ENCODE results near the gene FAM20A. TPM values are rescaled to one million over a fixed set of nuclear protein-coding genes. Genes with fewer than 3 reads are reported as not detected.

The FAM20A gene
- polyA plus RNA-seq, 1 donor from 2014 or later: not detected

DNA sequence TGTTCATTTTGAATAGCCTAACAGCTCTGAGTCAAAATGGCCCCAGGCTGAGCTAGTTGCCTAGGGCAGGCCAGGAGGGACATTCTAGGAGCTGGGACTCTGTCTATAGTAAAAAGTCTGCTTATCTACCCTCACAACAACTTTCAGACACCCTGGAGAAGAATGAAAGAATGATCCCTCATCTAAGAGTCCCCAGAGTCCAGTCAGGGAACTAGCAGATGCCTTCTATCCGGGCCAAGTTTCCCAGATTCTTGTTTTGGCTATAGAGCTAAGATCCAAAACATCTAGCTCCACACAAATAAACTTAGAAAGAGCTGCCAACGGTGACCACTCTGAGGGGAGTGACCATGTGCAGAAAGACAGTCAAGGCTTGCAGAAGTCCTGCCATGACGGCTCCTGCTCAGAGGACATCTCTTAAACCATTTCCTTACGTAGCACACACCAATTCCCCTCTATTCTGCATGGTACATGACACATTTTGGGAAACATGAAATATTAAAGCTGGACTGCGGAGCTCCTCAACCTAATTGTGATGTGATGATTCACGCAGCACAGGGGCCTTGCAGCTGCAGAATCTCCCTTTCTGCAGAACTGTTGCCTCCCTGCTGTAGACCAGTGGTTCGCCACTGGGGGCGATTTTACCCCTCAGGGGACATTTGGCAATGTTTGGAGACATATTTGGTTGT, 24.2 kb downstream of the FAM20A start:
- Histone ChIP-seq H3K36me3 (ENCODE audit: insufficient read depth, low read length) (no peaks in the 10 kb centered on the region), H3K79me2 (replicated peaks; ENCODE audit: insufficient read depth, low read length) (no peaks in the 10 kb centered on the region), H3K27ac (ENCODE audit: low read length) (no peak overlapping the region), H3K4me2 (ENCODE audit: low read length) (no peak overlapping the region), H3K9me3 (ENCODE audit: low read length) (no peaks in the 10 kb centered on the region), H3K27me3 (ENCODE audit: insufficient read depth, low read depth, low read length) (no peaks in the 10 kb centered on the region), H4K20me1 (ENCODE audit: insufficient read depth) (no peaks in the 10 kb centered on the region), H2AFZ (ENCODE audit: low read depth, low read length) (no peak overlapping the region), H3K9me2 (ENCODE audit: insufficient read depth, low read length) (no peaks in the 10 kb centered on the region), H3K9ac (ENCODE audit: low read length) (no peak overlapping the region), H3F3A (ENCODE audit: insufficient read depth, low read length, poor library complexity, severe bottlenecking) (no peaks in the 10 kb centered on the region), H3K4me3 (ENCODE audit: low read length) (no peak overlapping the region)
- TF ChIP-seq POLR2AphosphoS5 (IDR thresholded peaks at IDR 0.05): no peak
- no peak for TF ChIP-seq EZH2 (IDR thresholded peaks at IDR 0.05; ENCODE audit: borderline replicate concordance, insufficient read depth, low read length, poor library complexity, severe bottlenecking)
- TF ChIP-seq, protein P1, sequence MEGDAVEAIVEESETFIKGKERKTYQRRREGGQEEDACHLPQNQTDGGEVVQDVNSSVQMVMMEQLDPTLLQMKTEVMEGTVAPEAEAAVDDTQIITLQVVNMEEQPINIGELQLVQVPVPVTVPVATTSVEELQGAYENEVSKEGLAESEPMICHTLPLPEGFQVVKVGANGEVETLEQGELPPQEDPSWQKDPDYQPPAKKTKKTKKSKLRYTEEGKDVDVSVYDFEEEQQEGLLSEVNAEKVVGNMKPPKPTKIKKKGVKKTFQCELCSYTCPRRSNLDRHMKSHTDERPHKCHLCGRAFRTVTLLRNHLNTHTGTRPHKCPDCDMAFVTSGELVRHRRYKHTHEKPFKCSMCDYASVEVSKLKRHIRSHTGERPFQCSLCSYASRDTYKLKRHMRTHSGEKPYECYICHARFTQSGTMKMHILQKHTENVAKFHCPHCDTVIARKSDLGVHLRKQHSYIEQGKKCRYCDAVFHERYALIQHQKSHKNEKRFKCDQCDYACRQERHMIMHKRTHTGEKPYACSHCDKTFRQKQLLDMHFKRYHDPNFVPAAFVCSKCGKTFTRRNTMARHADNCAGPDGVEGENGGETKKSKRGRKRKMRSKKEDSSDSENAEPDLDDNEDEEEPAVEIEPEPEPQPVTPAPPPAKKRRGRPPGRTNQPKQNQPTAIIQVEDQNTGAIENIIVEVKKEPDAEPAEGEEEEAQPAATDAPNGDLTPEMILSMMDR (IDR thresholded peaks at IDR 0.05; ENCODE audit: poor library complexity, severe bottlenecking): no peak
- no peak for TF ChIP-seq MXI1 (conservative IDR thresholded peaks at IDR 0.05; ENCODE audit: poor library complexity, severe bottlenecking)
- no peak for TF ChIP-seq RAD21 (conservative IDR thresholded peaks at IDR 0.05)
- TF ChIP-seq, protein P2, sequence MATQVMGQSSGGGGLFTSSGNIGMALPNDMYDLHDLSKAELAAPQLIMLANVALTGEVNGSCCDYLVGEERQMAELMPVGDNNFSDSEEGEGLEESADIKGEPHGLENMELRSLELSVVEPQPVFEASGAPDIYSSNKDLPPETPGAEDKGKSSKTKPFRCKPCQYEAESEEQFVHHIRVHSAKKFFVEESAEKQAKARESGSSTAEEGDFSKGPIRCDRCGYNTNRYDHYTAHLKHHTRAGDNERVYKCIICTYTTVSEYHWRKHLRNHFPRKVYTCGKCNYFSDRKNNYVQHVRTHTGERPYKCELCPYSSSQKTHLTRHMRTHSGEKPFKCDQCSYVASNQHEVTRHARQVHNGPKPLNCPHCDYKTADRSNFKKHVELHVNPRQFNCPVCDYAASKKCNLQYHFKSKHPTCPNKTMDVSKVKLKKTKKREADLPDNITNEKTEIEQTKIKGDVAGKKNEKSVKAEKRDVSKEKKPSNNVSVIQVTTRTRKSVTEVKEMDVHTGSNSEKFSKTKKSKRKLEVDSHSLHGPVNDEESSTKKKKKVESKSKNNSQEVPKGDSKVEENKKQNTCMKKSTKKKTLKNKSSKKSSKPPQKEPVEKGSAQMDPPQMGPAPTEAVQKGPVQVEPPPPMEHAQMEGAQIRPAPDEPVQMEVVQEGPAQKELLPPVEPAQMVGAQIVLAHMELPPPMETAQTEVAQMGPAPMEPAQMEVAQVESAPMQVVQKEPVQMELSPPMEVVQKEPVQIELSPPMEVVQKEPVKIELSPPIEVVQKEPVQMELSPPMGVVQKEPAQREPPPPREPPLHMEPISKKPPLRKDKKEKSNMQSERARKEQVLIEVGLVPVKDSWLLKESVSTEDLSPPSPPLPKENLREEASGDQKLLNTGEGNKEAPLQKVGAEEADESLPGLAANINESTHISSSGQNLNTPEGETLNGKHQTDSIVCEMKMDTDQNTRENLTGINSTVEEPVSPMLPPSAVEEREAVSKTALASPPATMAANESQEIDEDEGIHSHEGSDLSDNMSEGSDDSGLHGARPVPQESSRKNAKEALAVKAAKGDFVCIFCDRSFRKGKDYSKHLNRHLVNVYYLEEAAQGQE (IDR thresholded peaks at IDR 0.05; ENCODE audit: borderline replicate concordance): no peak
- no peak for TF ChIP-seq EP300 (conservative IDR thresholded peaks at IDR 0.05; ENCODE audit: poor library complexity, severe bottlenecking)
- TF ChIP-seq TAF1 (IDR thresholded peaks at IDR 0.05; ENCODE audit: low read depth): no peak
- no peak for TF ChIP-seq SMC3 (conservative IDR thresholded peaks at IDR 0.05; ENCODE audit: poor library complexity)

DNA sequence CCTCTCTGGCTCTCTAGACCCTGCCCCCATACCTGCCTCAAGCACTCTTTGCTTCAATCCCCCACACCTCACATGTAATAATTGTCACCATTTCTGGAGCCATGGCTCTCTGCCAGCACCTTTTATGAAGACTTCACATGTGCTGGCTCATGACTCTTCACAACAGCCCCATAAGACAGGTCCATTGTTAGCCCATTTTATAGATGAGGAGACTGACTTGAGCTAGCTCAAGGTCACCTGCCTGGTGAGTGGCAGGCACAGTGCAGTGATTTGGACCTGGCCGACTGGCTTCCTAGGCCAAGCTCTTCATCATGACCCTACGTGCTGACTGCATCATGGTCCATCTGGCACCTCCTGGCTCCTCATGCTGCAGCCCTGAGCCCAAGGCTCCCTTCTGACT, 25.0 kb downstream of the FAM20A start:
- Histone ChIP-seq H3K27me3 (ENCODE audit: insufficient read depth, low read depth, low read length) (no peaks in the 10 kb centered on the region), H4K20me1 (ENCODE audit: insufficient read depth) (no peaks in the 10 kb centered on the region), H3K36me3 (ENCODE audit: insufficient read depth, low read length) (no peaks in the 10 kb centered on the region), H3K79me2 (replicated peaks; ENCODE audit: insufficient read depth, low read length) (no peaks in the 10 kb centered on the region), H3K4me2 (ENCODE audit: low read length) (no peak overlapping the region), H3F3A (ENCODE audit: insufficient read depth, low read length, poor library complexity, severe bottlenecking) (no peaks in the 10 kb centered on the region), H3K27ac (ENCODE audit: low read length) (no peak overlapping the region), H3K9me3 (ENCODE audit: low read length) (no peaks in the 10 kb centered on the region), H3K4me3 (ENCODE audit: low read length) (no peak overlapping the region), H3K9ac (ENCODE audit: low read length) (no peak overlapping the region), H3K9me2 (ENCODE audit: insufficient read depth, low read length) (no peaks in the 10 kb centered on the region), H2AFZ (ENCODE audit: low read depth, low read length) (no peak overlapping the region)
- TF ChIP-seq TAF1 (IDR thresholded peaks at IDR 0.05; ENCODE audit: low read depth) (no peak), MXI1 (conservative IDR thresholded peaks at IDR 0.05; ENCODE audit: poor library complexity, severe bottlenecking) (no peak), EP300 (conservative IDR thresholded peaks at IDR 0.05; ENCODE audit: poor library complexity, severe bottlenecking) (no peak), EZH2 (IDR thresholded peaks at IDR 0.05; ENCODE audit: borderline replicate concordance, insufficient read depth, low read length, poor library complexity, severe bottlenecking) (no peak), POLR2AphosphoS5 (IDR thresholded peaks at IDR 0.05) (no peak), SMC3 (conservative IDR thresholded peaks at IDR 0.05; ENCODE audit: poor library complexity) (no peak), RAD21 (conservative IDR thresholded peaks at IDR 0.05) (no peak)
- TF ChIP-seq, protein P2 (IDR thresholded peaks at IDR 0.05; ENCODE audit: borderline replicate concordance): no peak
- TF ChIP-seq, protein P1 (IDR thresholded peaks at IDR 0.05; ENCODE audit: poor library complexity, severe bottlenecking): no peak

Measured in neural cell (in vitro differentiated cells).